Caco-2 (cell line): ENCODE measurements around the gene CROCC2. TPM values are rescaled to one million over a fixed set of nuclear protein-coding genes. Genes with fewer than 3 reads are reported as not detected.

Experiments used
- BruUV-seq: library from RNA; stranded (reverse); fragments of 400-500 nt; replicated peaks from 2 replicates; lab custom pipeline; 2021; lab: Mats Ljungman, UMichigan
- CTCF ChIA-PET: fragments of 300-600 bp; sonication (Branson Sonifier 250); formaldehyde crosslinking; loops from one replicate; lab custom pipeline; 2022; ENCODE audit warnings: antibody characterized with exemption; lab: Charles Lee
- POLR2A ChIA-PET: fragments of 300-600 bp; sonication (Branson Sonifier 250); formaldehyde crosslinking; loops from one replicate; lab custom pipeline; 2022; ENCODE audit warnings: antibody characterized with exemption; lab: Charles Lee
- DNase-seq, 2 experiments: peaks; one replicate each; pipeline versions ENCODE4 v3.0.0 to v3.0.0-alpha.2; 2020 to 2022
- H3K27me3 ChIP-seq: replicated peaks from 2 replicates; pipeline ENCODE4 v1.6.0; 2011; ENCODE audit warnings: low read length; ENCODE audit not compliant: control insufficient read depth, insufficient read depth
- H3K36me3 ChIP-seq: 2 replicates; pipeline ENCODE4 v1.5.1; 2011; ENCODE audit warnings: low read length; ENCODE audit not compliant: control insufficient read depth, insufficient read depth
- H3K4me1 ChIP-seq: fragments of 250-450 bp; sonication (Bioruptor Pico); 2 replicates; pipeline ENCODE4 v1.5.1; 2020; ENCODE audit warnings: mild to moderate bottlenecking
- H3K4me3 ChIP-seq: 2 replicates; pipeline ENCODE4 v1.5.1; 2011; ENCODE audit warnings: low read depth, mild to moderate bottlenecking, control low read depth, low read length
- H3K9me3 ChIP-seq: fragments of 250-450 bp; sonication (Bioruptor Pico); 2 replicates; pipeline ENCODE4 v1.5.1; 2020; ENCODE audit warnings: mild to moderate bottlenecking, moderate library complexity
- H3K27ac Mint-ChIP-seq: one replicate; pipeline ENCODE4 v1.8.0; 2022; ENCODE audit warnings: mixed read lengths; ENCODE audit not compliant: unreplicated experiment
- H3K27me3 Mint-ChIP-seq: one replicate; pipeline ENCODE4 v1.8.0; 2022; ENCODE audit warnings: mixed read lengths; ENCODE audit not compliant: insufficient read depth, unreplicated experiment
- H3K36me3 Mint-ChIP-seq: one replicate; pipeline ENCODE4 v1.8.0; 2022; ENCODE audit warnings: mild to moderate bottlenecking, mixed read lengths; ENCODE audit not compliant: insufficient read depth, unreplicated experiment
- H3K4me1 Mint-ChIP-seq: one replicate; pipeline ENCODE4 v1.8.0; 2022; ENCODE audit warnings: low read depth, mixed read lengths; ENCODE audit not compliant: unreplicated experiment
- H3K4me3 Mint-ChIP-seq: one replicate; pipeline ENCODE4 v1.8.0; 2022; ENCODE audit warnings: mild to moderate bottlenecking, moderate library complexity, mixed read lengths; ENCODE audit not compliant: unreplicated experiment
- H3K9me3 Mint-ChIP-seq: one replicate; pipeline ENCODE4 v1.8.0; 2022; ENCODE audit warnings: mixed read lengths; ENCODE audit not compliant: unreplicated experiment
- CTCF ChIP-seq, 2 experiments: fragments of 200-600 bp in 1 of 2; IDR thresholded peaks; 1 replicate in 1 of 2; 2 replicates in 1 of 2; pipeline versions ENCODE4 v1.5.1 to v1.8.0; 2011 to 2022; ENCODE audit warnings: antibody characterized with exemption in 1 of 2, control low read depth in 1 of 2, inconsistent platforms in 1 of 2, low read depth in 1 of 2, low read length in 1 of 2, mild to moderate bottlenecking in 1 of 2, moderate library complexity in 1 of 2; ENCODE audit not compliant: insufficient read depth in 1 of 2, severe bottlenecking in 1 of 2, unreplicated experiment in 1 of 2
- intact Hi-C: fragments of 100-400 bp; cut with micrococcal nuclease; formaldehyde crosslinking; loops from one replicate; pipeline ENCODE4 v1.10.0; 2022; ENCODE audit not compliant: unreplicated experiment
- total RNA-seq: library from RNA; stranded (reverse); gene quantifications from 2 replicates; pipeline ENCODE4 v1.2.3, GENCODE V29; 2022

The CROCC2 gene
- total RNA-seq, 1 experiment from 2014 or later = not detected

DNA sequence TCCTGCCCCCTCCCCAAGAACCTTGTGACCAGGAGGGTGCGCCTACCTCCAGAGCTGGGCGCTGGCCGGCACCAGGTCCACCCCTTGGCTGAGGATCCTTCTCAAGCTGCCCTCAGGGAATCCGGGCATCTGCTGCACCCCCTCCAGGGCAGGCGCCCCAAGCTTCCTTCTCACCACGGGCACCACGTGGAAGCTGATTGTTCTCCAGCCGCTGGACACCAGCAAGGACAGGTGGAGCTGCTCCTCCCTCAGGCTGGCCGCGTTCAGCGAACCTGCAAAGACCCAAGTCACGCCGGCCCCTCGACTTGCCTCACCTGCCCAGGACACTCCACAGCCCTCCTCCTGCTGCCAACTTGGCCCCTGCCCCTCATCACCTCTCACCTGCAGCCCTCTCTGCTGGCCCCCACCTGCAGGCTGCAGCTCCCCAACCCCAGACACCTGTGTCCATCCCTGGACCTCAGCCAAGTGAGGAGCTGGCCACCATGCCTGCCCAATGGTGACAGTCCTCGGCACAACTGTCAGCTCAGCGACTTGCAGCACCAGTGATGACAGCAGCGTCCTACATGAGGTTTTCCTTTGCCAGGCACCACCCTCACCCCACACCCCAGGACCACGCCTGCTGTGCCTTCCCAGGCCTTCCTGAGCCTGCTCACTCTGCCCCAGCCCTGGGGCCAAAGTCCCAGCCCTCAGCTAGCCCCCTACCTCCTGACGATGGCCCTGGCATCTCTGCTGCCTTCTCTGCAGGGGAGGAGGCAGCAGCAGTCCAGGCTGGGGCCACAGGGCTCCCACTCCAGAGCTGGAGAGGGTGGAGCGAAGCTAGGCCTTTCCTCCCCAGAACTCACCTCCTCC, 14.4 kb upstream of the CROCC2 start:
- TF ChIP-seq CTCF (IDR thresholded peaks at IDR 0.05; ENCODE audit: insufficient read depth in 1 of 2, low read depth in 1 of 2, low read length in 1 of 2, severe bottlenecking in 1 of 2, unreplicated experiment in 1 of 2) = no peak
- Mint-ChIP-seq H3K9me3 (no peaks in the 10 kb centered on the region), H3K4me3 (no peak overlapping the region), H3K36me3 (peaks cover 14% of the 10 kb centered on the region), H3K27me3 (no peaks in the 10 kb centered on the region), H3K27ac (no peak overlapping the region), H3K4me1 (no peaks in the 10 kb centered on the region)
- no peak overlapping the region for H3K4me3 ChIP-seq
- H3K27me3 ChIP-seq = no peaks in the 10 kb centered on the region
- ChIA-PET POLR2A (no interaction called here), CTCF (interaction anchor here (0.9 kb wide), 1 partner anchor 22 kb away, joined by 6 read pairs; no protein-coding TSS in a partner anchor)
- intact Hi-C loops = loop anchor here (10.0 kb wide), 1 partner anchor 93 kb away; no protein-coding TSS in a partner anchor
- no peak for DNase-seq
- peaks cover 17% of the 10 kb centered on the region for H3K4me1 ChIP-seq
- BruUV-seq = no TSS peak
- H3K36me3 ChIP-seq = no peaks in the 10 kb centered on the region
- H3K9me3 ChIP-seq = no peaks in the 10 kb centered on the region

GRCh38 chr2:240892356-240892755, 13.8 kb upstream of the CROCC2 start:
- Histone ChIP-seq H3K36me3 (no peaks in the 10 kb centered on the region), H3K9me3 (no peaks in the 10 kb centered on the region), H3K27me3 (no peaks in the 10 kb centered on the region), H3K4me3 (no peak overlapping the region), H3K4me1 (peaks cover 23% of the 10 kb centered on the region)
- Mint-ChIP-seq H3K27ac (no peak overlapping the region), H3K27me3 (no peaks in the 10 kb centered on the region), H3K36me3 (peaks cover 12% of the 10 kb centered on the region), H3K9me3 (no peaks in the 10 kb centered on the region), H3K4me1 (peaks cover 3% of the 10 kb centered on the region), H3K4me3 (no peak overlapping the region)
- ChIA-PET CTCF (interaction anchor here (0.9 kb wide), 1 partner anchor 22 kb away, joined by 6 read pairs; no protein-coding TSS in a partner anchor), POLR2A (no interaction called here)
- no peak for TF ChIP-seq CTCF (IDR thresholded peaks at IDR 0.05; ENCODE audit: insufficient read depth in 1 of 2, low read depth in 1 of 2, low read length in 1 of 2, severe bottlenecking in 1 of 2, unreplicated experiment in 1 of 2)
- intact Hi-C loops = loop anchor here (10.0 kb wide), 1 partner anchor 92 kb away; no protein-coding TSS in a partner anchor
- BruUV-seq = no TSS peak
- DNase-seq = no peak

GRCh38 chr2:240892925-240893324, 13.2 kb upstream of the CROCC2 start:
- ChIA-PET CTCF (no interaction called here), POLR2A (no interaction called here)
- no peak for DNase-seq
- Mint-ChIP-seq H3K4me1 (peaks cover 9% of the 10 kb centered on the region), H3K9me3 (no peaks in the 10 kb centered on the region), H3K27me3 (no peaks in the 10 kb centered on the region), H3K36me3 (peaks cover 12% of the 10 kb centered on the region), H3K27ac (no peak overlapping the region), H3K4me3 (peak overlapping the region; percentile 81)
- Histone ChIP-seq H3K4me3 (no peak overlapping the region), H3K9me3 (no peaks in the 10 kb centered on the region), H3K27me3 (no peaks in the 10 kb centered on the region), H3K36me3 (no peaks in the 10 kb centered on the region), H3K4me1 (peaks cover 28% of the 10 kb centered on the region)
- TF ChIP-seq CTCF (IDR thresholded peaks at IDR 0.05; ENCODE audit: insufficient read depth in 1 of 2, low read depth in 1 of 2, low read length in 1 of 2, severe bottlenecking in 1 of 2, unreplicated experiment in 1 of 2) = no peak
- intact Hi-C loops = loop anchor here (1.0 to 10.0 kb wide), 3 partner anchors 19 to 92 kb away; no protein-coding TSS in a partner anchor
- no TSS peak for BruUV-seq
